ENCODE data around the gene SEMA4D.

Gene SEMA4D

DNA sequence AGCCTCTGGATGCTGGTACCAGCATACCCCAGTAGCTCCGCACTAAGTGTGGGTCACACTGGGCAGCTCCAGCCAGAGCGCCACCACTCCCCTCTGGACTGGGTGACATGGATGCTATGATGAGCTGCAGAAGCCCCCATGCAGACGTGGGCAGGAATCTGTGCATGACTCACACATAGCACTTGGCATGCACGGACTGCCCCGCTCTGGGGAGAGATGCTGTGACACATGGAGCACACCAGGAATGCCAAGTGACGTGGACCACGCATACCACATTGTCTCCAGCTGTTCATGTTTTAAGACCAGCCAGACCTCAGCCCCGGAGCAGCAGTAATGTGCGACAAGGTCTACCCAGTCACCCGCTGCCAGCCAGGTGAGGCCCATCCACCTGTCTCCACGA, 64.1 kb downstream of the SEMA4D start:
- TF ChIP-seq, protein P1, sequence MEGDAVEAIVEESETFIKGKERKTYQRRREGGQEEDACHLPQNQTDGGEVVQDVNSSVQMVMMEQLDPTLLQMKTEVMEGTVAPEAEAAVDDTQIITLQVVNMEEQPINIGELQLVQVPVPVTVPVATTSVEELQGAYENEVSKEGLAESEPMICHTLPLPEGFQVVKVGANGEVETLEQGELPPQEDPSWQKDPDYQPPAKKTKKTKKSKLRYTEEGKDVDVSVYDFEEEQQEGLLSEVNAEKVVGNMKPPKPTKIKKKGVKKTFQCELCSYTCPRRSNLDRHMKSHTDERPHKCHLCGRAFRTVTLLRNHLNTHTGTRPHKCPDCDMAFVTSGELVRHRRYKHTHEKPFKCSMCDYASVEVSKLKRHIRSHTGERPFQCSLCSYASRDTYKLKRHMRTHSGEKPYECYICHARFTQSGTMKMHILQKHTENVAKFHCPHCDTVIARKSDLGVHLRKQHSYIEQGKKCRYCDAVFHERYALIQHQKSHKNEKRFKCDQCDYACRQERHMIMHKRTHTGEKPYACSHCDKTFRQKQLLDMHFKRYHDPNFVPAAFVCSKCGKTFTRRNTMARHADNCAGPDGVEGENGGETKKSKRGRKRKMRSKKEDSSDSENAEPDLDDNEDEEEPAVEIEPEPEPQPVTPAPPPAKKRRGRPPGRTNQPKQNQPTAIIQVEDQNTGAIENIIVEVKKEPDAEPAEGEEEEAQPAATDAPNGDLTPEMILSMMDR (IDR thresholded peaks at IDR 0.05; ENCODE audit: insufficient read depth, low read depth, low read length, missing control alignments), result no peak
- no peak for DNase-seq (ENCODE audit: low read depth)
- no peak overlapping the region for H3K4me3 ChIP-seq (ENCODE audit: low read depth, low read length)

DNA sequence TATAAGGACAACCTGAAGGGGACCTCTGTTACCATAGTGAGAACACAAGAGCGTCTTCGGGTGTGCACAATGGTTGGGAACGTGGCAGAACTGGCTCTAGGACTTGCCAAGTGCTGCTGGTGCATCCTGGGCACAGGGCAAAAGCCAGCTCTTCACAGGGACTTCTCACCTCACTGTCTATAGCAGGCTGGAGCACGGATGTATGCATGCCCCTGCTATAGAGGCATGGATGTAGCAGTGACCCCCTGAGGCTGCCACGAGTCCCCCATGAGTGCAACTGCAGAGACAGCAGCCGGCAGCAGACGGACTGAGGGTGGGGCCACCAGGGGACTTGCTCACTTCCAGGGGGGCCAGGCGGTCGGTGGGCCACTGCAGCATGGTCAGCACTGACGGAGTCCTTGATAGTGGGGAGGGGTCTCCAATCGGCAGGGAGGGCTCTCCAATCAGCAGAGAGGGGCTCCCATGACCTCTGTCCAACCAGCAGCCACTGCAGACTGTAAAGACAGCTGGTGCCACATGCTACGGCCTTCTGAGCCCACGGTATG, 64.9 kb downstream of the SEMA4D start:
- TF ChIP-seq, protein P1 (IDR thresholded peaks at IDR 0.05; ENCODE audit: insufficient read depth, low read depth, low read length, missing control alignments), result no peak
- no peak for DNase-seq (ENCODE audit: low read depth)
- H3K4me3 ChIP-seq (ENCODE audit: low read depth, low read length), result no peak overlapping the region

DNA sequence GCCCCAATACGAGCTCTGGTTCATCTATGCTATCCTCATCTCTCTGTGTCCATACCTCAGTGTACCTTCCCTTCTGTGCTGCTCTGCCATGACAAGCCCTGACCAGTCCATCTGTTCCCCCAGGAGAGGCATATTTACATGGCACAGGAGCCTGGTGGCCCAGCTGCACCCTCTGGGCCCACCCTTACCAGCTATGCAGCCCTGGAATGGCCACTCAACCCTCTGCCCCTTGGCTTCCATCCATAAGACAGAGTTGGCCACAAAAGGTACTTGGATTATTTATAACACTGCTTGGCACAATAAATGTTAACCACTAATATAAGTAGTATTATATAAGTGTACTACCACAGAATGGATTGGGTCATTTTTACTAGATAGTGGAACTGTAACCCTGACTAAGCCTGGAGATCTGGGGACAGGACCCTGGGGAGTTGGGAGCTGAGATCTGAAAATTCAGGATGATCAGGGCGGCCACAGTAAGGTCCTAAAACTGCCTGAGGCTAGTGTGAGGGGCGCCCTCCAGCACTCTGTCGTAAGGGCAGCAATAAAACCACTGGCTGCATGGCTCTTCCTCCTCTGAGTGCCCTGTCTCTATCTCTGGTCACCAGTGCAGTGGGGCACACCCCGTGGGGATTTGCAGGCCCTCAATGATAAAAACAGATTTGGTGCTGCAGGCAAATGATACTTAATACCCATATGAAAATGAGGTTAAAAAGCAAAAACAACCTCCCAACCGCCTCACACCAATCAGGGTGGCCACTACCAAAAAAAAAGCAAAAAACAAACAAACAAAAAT, 65.8 kb downstream of the SEMA4D start:
- peak; percentile 57 for DNase-seq (ENCODE audit: low read depth)
- TF ChIP-seq, protein P1 (IDR thresholded peaks at IDR 0.05; ENCODE audit: insufficient read depth, low read depth, low read length, missing control alignments), result no peak
- H3K4me3 ChIP-seq (ENCODE audit: low read depth, low read length), result no peak overlapping the region

DNA sequence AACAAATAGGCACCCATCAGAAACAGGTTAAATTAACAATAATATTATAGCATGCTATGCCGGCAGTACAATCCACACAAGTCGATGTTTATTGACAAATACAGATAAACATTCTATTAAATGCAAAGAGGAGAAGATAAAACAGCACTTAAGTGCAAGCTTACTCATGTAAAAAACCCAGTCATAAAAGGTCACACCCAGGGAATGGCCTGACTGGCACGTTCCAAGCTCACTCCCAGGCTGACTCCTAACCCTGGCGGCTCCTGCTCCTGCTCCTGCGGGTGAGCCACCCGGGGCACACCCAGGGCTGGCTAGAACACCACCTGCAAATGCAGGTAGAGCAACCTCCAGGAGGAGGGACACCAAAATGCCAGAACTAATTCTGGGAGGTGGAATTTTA, 66.9 kb downstream of the SEMA4D start:
- H3K4me3 ChIP-seq (ENCODE audit: low read depth, low read length), result no peak overlapping the region
- no peak for DNase-seq (ENCODE audit: low read depth)
- TF ChIP-seq, protein P1 (IDR thresholded peaks at IDR 0.05; ENCODE audit: insufficient read depth, low read depth, low read length, missing control alignments), result no peak

DNA sequence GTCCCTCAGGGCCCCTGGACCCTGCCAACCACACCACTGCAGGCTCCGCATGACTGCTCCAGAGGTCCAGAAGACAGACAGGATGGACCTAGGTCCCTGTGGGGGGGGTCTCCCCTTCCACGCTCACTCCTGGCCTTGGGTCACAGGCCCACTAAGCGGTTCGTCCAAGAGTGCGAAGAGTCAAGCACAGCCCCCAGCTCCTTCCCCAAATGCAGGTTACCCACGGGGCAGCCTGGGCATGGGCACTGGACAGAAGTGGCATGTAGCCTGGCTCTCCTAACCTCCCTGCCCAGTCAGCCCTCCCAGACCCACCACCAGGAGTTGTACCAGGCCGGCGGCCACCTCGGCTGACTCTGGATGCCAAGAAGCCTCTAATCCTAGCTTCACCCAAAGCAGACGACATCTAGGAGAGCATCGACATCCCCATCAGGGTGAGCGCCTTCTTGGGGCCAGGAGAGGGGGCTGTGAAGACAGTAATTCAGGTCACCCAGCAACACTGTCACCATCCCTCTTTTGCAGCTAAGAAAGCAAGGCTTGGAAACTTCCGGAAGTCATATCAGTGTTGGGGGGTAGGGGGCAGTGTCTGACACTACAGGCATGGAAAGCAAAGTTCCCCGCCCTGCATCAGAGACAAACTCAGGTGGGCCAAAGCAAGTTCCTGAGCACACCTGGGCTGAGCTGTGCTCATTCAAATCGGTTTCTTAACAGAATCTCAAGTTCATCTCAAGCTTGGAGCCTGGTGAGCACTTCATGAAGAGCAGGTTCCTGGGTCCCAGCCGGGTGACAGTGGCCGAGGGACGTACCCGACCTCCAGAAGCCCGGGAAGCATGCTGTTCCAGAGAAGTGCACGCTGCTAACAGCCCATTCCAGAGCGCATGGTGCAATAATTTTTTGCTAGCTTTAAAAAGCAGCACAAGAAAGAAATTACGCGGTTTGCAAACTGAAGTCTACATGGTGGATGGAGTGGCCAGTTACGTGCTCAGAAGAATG, 68.7 kb downstream of the SEMA4D start:
- no peak overlapping the region for H3K4me3 ChIP-seq (ENCODE audit: low read depth, low read length)
- TF ChIP-seq, protein P1 (IDR thresholded peaks at IDR 0.05; ENCODE audit: insufficient read depth, low read depth, low read length, missing control alignments), result peak; percentile 76
- peak; percentile 86 for DNase-seq (ENCODE audit: low read depth)

DNA sequence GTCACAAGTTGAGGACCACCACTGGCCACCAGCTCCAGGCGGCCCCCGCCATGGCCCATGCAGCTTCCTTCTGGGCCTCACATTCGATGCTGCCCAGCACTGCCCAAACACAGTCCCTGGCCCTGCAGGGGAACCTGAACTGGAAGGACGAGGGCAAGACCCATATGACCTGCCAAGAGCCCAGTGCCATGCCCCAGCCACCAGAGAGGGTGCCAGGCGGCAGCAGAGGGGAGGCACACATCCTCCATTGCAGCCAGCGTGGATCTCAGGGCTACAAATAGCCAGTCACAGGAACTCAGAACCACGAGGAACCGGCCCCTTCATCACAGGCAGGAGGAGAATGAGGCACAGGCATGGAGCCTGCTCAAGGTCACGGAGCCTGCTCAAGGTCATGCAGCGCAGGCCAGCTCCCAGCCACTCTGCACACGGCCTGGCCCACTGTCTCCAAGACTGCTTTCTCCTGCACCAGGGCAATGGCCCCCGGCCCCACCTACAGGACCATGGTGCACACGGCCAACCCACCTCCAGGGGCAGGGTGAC, 69.6 kb downstream of the SEMA4D start:
- H3K4me3 ChIP-seq (ENCODE audit: low read depth, low read length), result no peak overlapping the region
- TF ChIP-seq, protein P1 (IDR thresholded peaks at IDR 0.05; ENCODE audit: insufficient read depth, low read depth, low read length, missing control alignments), result no peak

More for the DNA sequence above, 69.6 kb downstream of the SEMA4D start:
- DNase-seq (ENCODE audit: low read depth), result no peak
